Endodermal cell (in vitro differentiated cells): ENCODE measurements around the gene ZNF214. TPM values are rescaled to one million over a fixed set of nuclear protein-coding genes. Genes with fewer than 3 reads are reported as not detected.

Source experiments
- DNase-seq: peaks from one replicate; pipeline ENCODE4 v3.0.0-alpha.2; 2017
- H3K27ac ChIP-seq: 2 replicates; pipeline ENCODE4 v1.5.1; 2013; ENCODE audit warnings: mild to moderate bottlenecking, low read depth, low read length, moderate library complexity
- H3K27me3 ChIP-seq: 2 replicates; pipeline ENCODE4 v1.6.1; 2013; ENCODE audit warnings: mild to moderate bottlenecking, low read length, moderate library complexity; ENCODE audit not compliant: insufficient read depth, control insufficient read depth, poor library complexity, severe bottlenecking
- H3K36me3 ChIP-seq: 2 replicates; pipeline ENCODE4 v1.7.0; 2013; ENCODE audit warnings: mild to moderate bottlenecking, low read length, moderate library complexity; ENCODE audit not compliant: control insufficient read depth, insufficient read depth
- H3K4me1 ChIP-seq: one replicate; pipeline ENCODE4 v1.7.0; 2013; ENCODE audit warnings: low read length; ENCODE audit not compliant: control insufficient read depth, insufficient read depth
- H3K4me3 ChIP-seq: 2 replicates; pipeline ENCODE4 v1.5.1; 2013; ENCODE audit warnings: mild to moderate bottlenecking, low read length, moderate library complexity
- H3K9ac ChIP-seq: 2 replicates; pipeline ENCODE4 v1.6.1; 2013; ENCODE audit warnings: mild to moderate bottlenecking, low read length, moderate library complexity; ENCODE audit not compliant: poor library complexity, severe bottlenecking; ENCODE audit errors: extremely low read depth
- H3K9me3 ChIP-seq: 2 replicates; pipeline ENCODE4 v1.6.1; 2013; ENCODE audit warnings: mild to moderate bottlenecking, low read length, moderate library complexity; ENCODE audit not compliant: control insufficient read depth
- H3K27ac Mint-ChIP-seq: 2 replicates; pipeline ENCODE4 v1.8.0; 2020; ENCODE audit warnings: mixed read lengths
- H3K27me3 Mint-ChIP-seq: 2 replicates; pipeline ENCODE4 v1.8.0; 2021; ENCODE audit warnings: mild to moderate bottlenecking, mixed read lengths; ENCODE audit not compliant: insufficient read depth
- H3K36me3 Mint-ChIP-seq: 2 replicates; pipeline ENCODE4 v1.8.0; 2020; ENCODE audit warnings: low read depth, mixed read lengths
- H3K4me1 Mint-ChIP-seq: 2 replicates; pipeline ENCODE4 v1.8.0; 2020; ENCODE audit warnings: mixed read lengths
- H3K4me3 Mint-ChIP-seq: 2 replicates; pipeline ENCODE4 v1.8.0; 2020; ENCODE audit warnings: mild to moderate bottlenecking, moderate library complexity, mixed read lengths
- H3K9me3 Mint-ChIP-seq: 2 replicates; pipeline ENCODE4 v1.8.0; 2020; ENCODE audit warnings: mild to moderate bottlenecking, mixed read lengths
- CTCF ChIP-seq: fragments of 200-600 bp; sonication (generic); conservative IDR thresholded peaks from 2 replicates; pipeline ENCODE4 v1.5.0; 2021; ENCODE audit warnings: antibody characterized with exemption, mild to moderate bottlenecking
- WGBS, 2 experiments: methylation state at CpG; one replicate each; pipeline versions ENCODE4 v1.1.5 to v1.1.7; 2013; ENCODE audit warnings: missing lambda C conversion rate in 2 of 2, mixed read lengths in 1 of 2; ENCODE audit not compliant: insufficient coverage in 1 of 2, insufficient read length in 1 of 2; 5-methylcytosine and 5-hydroxymethylcytosine counted together
- total RNA-seq, 2 donors: library from RNA; stranded (reverse); fragmentation: NEBNext Ultra II Directional in 1 of 2; extraction: Animal tissue kit (Norgen Biotek cat#: 25700) in 1 of 2; gene quantifications; 2 replicates in 1 of 2; 3 replicates in 1 of 2; pipeline ENCODE4 v1.2.1, GENCODE V29; 2021

Gene ZNF214
- total RNA-seq, 2 donors from 2014 or later = 8.0 to 10.8 TPM

- Histone ChIP-seq H3K4me3 (no peak overlapping the region), H3K36me3 (no peaks in the 10 kb centered on the region), H3K9me3 (no peaks in the 10 kb centered on the region), H3K27me3 (peaks cover 4% of the 10 kb centered on the region), H3K27ac (no peak overlapping the region), H3K4me1 (no peaks in the 10 kb centered on the region), H3K9ac (no peak overlapping the region)
- TF ChIP-seq CTCF = no peak
- Mint-ChIP-seq H3K36me3 (no peaks in the 10 kb centered on the region), H3K4me1 (no peaks in the 10 kb centered on the region), H3K27ac (no peak overlapping the region), H3K27me3 (no peaks in the 10 kb centered on the region), H3K4me3 (no peak overlapping the region), H3K9me3 (no peaks in the 10 kb centered on the region)
- 67 to 69% methylated on average over 1 to 2 of the region's 2 CpGs for WGBS, 2 experiments
- DNase-seq = no peak
These were observed 37.5 kb upstream of the ZNF214 start for GRCh38 chr11:7057641-7058040.

GRCh38 chr11:7056828-7057513 is 36.8 kb upstream of the ZNF214 start:
- Mint-ChIP-seq H3K9me3 (no peaks in the 10 kb centered on the region), H3K4me1 (no peaks in the 10 kb centered on the region), H3K36me3 (no peaks in the 10 kb centered on the region), H3K27me3 (no peaks in the 10 kb centered on the region), H3K4me3 (no peak overlapping the region), H3K27ac (no peak overlapping the region)
- no peak for TF ChIP-seq CTCF
- no peaks in the 10 kb centered on the region for H3K4me1 ChIP-seq
- no peaks in the 10 kb centered on the region for H3K36me3 ChIP-seq
- 87 to 88% methylated on average over 4 of the region's 6 CpGs for WGBS, 2 experiments
- H3K9me3 ChIP-seq = no peaks in the 10 kb centered on the region
- H3K4me3 ChIP-seq = no peak overlapping the region
- no peak for DNase-seq
- H3K9ac ChIP-seq = no peak overlapping the region
- H3K27me3 ChIP-seq = peaks cover 4% of the 10 kb centered on the region
- no peak overlapping the region for H3K27ac ChIP-seq

DNA sequence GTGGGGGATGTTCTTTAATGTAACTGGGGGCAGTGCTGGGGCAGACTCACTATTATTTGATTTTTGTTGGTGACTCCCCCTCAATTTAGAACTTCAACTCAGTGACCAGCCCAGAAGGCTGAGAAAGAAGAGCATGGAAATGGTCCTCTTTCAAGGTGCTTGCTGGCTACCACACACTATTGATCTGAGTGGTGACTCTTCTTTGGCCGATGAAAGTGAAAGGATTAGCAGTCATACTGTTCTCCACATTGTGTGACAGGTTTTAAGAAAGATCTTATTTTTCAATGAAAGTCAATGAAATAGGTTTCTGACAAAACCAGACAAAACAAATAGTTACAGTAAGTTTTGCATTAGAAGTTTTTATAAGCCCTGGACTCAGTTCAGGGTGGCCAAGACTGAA is 30.0 kb upstream of the ZNF214 start:
- Mint-ChIP-seq H3K27me3 (no peaks in the 10 kb centered on the region), H3K4me1 (no peaks in the 10 kb centered on the region), H3K36me3 (no peaks in the 10 kb centered on the region), H3K4me3 (no peak overlapping the region), H3K9me3 (no peaks in the 10 kb centered on the region), H3K27ac (no peak overlapping the region)
- no peak overlapping the region for H3K4me3 ChIP-seq
- H3K4me1 ChIP-seq = no peaks in the 10 kb centered on the region
- TF ChIP-seq CTCF = no peak
- WGBS, 2 experiments = 88 to 100% methylated on average over 1 of the region's 1 CpG
- no peak for DNase-seq
- peaks cover 4% of the 10 kb centered on the region for H3K27me3 ChIP-seq
- H3K36me3 ChIP-seq = no peaks in the 10 kb centered on the region
- H3K9me3 ChIP-seq = no peaks in the 10 kb centered on the region
- H3K27ac ChIP-seq = no peak overlapping the region
- no peak overlapping the region for H3K9ac ChIP-seq
